Measurements from ENCODE around the gene REG4.

DNA sequence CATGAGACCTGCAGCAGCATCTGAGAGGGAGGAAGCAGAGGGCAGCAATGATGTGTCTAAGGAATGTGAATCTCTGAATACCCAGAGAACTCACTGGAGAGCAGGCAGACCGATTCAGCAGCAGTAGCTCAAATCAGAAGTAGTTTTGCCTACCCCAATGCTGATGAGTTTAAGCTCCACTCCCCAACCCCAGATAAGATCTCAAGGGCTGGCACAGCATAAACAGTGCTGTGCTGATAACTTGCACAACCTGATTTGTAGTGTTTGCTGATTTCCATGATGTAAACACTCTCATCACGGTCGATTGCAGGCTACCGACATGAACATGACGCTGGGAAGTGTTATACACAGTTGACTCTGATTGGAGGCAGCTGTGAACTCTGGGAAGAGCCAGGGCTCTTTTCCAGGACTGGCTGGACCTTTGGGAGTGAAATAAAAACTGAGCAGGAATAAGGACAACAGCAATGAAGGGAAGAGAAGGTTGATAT lies 31.3 kb downstream of the REG4 start:
- TF ChIP-seq, protein P1, sequence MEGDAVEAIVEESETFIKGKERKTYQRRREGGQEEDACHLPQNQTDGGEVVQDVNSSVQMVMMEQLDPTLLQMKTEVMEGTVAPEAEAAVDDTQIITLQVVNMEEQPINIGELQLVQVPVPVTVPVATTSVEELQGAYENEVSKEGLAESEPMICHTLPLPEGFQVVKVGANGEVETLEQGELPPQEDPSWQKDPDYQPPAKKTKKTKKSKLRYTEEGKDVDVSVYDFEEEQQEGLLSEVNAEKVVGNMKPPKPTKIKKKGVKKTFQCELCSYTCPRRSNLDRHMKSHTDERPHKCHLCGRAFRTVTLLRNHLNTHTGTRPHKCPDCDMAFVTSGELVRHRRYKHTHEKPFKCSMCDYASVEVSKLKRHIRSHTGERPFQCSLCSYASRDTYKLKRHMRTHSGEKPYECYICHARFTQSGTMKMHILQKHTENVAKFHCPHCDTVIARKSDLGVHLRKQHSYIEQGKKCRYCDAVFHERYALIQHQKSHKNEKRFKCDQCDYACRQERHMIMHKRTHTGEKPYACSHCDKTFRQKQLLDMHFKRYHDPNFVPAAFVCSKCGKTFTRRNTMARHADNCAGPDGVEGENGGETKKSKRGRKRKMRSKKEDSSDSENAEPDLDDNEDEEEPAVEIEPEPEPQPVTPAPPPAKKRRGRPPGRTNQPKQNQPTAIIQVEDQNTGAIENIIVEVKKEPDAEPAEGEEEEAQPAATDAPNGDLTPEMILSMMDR (conservative IDR thresholded peaks at IDR 0.05 in 1 of 2, IDR thresholded peaks at IDR 0.05 in 1 of 2; ENCODE audit: extremely low read depth in 1 of 2, insufficient read depth in 1 of 2, low read depth in 1 of 2, low read length in 2 of 2): no peak
- no peak for TF ChIP-seq EZH2 (IDR thresholded peaks at IDR 0.05; ENCODE audit: borderline replicate concordance, low read length)

Data from mammary epithelial cell (primary cell).